HCT116 (cell line): ENCODE measurements around the gene GFOD2. TPM values are rescaled to one million over a fixed set of nuclear protein-coding genes. Genes with fewer than 3 reads are reported as not detected.

Source experiments
- ATAC-seq: fragments of 200-7000 bp; cut with Tn5 transposase; 2 replicates; pipeline ENCODE4 v1.9.1; 2020; ENCODE audit warnings: mild to moderate bottlenecking, moderate library complexity
- BruUV-seq: library from RNA; stranded (reverse); fragments of 400-500 nt; replicated peaks from 2 replicates; lab custom pipeline; 2021; lab: Mats Ljungman, UMichigan
- CTCF ChIA-PET: fragments of 300-600 bp; sonication (Branson Sonifier 250); formaldehyde crosslinking; loops from one replicate; lab custom pipeline; 2021; ENCODE audit warnings: antibody characterized with exemption; lab: Charles Lee
- POLR2A ChIA-PET: fragments of 300-600, 350-600 bp; sonication (Branson Sonifier 250); formaldehyde crosslinking; loops from one replicate; lab custom pipeline; 2021; ENCODE audit warnings: antibody characterized with exemption; lab: Charles Lee
- RAD21 ChIA-PET, 2 experiments: fragments of 300-600 bp; sonication (Branson Sonifier 250); formaldehyde crosslinking; loops; one replicate each; lab custom pipeline; 2023; ENCODE audit warnings: low total read pairs in 2 of 2; ENCODE audit not compliant: uncharacterized antibody in 2 of 2, unreplicated experiment in 2 of 2, low non-redundant PET in 1 of 2; lab: Charles Lee
- DNase-seq: peaks from one replicate; pipeline ENCODE4 v3.0.0-alpha.2; 2010; ENCODE audit warnings: low read depth, low spot score
- H2AFZ ChIP-seq: fragments of 200-600 bp; shearing (Covaris generic), sonication (generic); 2 replicates; pipeline ENCODE4 v1.6.1; 2017; ENCODE audit warnings: low read depth, mixed run types, mixed read lengths, antibody characterized with exemption, low read length; ENCODE audit not compliant: poor library complexity, severe bottlenecking
- H3K27ac ChIP-seq: 2 replicates; pipeline ENCODE4 v1.5.1; 2012; ENCODE audit warnings: low read depth, low read length
- H3K27me3 ChIP-seq: fragments of 200-600 bp; sonication (generic); 2 replicates; pipeline ENCODE4 v1.6.1; 2016; ENCODE audit warnings: mixed run types, low read length, mixed read lengths; ENCODE audit not compliant: insufficient read depth
- H3K36me3 ChIP-seq, 2 experiments: fragments of 200-500 bp in 1 of 2; fragments of 200-600 bp in 1 of 2; sonication (Bioruptor generic) in 1 of 2; sonication (generic) in 1 of 2; 2 replicates each; pipeline versions ENCODE4 v1.5.1 to v1.6.1; 2014 to 2016; ENCODE audit warnings: low read length in 2 of 2, inconsistent platforms in 1 of 2, mixed read lengths in 1 of 2, mixed run types in 1 of 2; ENCODE audit not compliant: insufficient read depth in 2 of 2, control insufficient read depth in 1 of 2
- H3K4me1 ChIP-seq, 2 experiments: fragments of 200-600 bp in 1 of 2; sonication (generic) in 1 of 2; 2 replicates each; pipeline versions ENCODE4 v1.5.1 to v1.6.1; 2012 to 2017; ENCODE audit warnings: low read length in 2 of 2, inconsistent platforms in 1 of 2, mild to moderate bottlenecking in 1 of 2, mixed read lengths in 1 of 2, mixed run types in 1 of 2, moderate library complexity in 1 of 2; ENCODE audit not compliant: insufficient read depth in 2 of 2, control insufficient read depth in 1 of 2
- H3K4me2 ChIP-seq: fragments of 200-600 bp; sonication (generic); 2 replicates; pipeline ENCODE4 v1.6.1; 2017; ENCODE audit warnings: mixed run types, low read length, mixed read lengths
- H3K4me3 ChIP-seq, 2 experiments: fragments of 200-600 bp in 1 of 2; sonication (generic) in 1 of 2; replicated peaks in 1 of 2; 2 replicates each; pipeline ENCODE4 v1.5.1; 2011 to 2016; ENCODE audit warnings: low read length in 2 of 2, control low read depth in 1 of 2, low read depth in 1 of 2, mild to moderate bottlenecking in 1 of 2, mixed read lengths in 1 of 2, mixed run types in 1 of 2
- H3K79me2 ChIP-seq: fragments of 200-600 bp; sonication (generic); 2 replicates; pipeline ENCODE4 v1.6.1; 2017; ENCODE audit warnings: mild to moderate bottlenecking, mixed run types, low read length, moderate library complexity, mixed read lengths; ENCODE audit not compliant: insufficient read depth
- H3K9ac ChIP-seq: fragments of 200-600 bp; sonication (generic); 2 replicates; pipeline ENCODE4 v1.6.1; 2016; ENCODE audit warnings: low read length, mixed read lengths
- H3K9me2 ChIP-seq: fragments of 200-600 bp; sonication (generic), shearing (Covaris generic); 2 replicates; pipeline ENCODE4 v1.6.1; 2017; ENCODE audit warnings: mixed run types, mild to moderate bottlenecking, moderate library complexity; ENCODE audit not compliant: insufficient read depth
- H3K9me3 ChIP-seq, 2 experiments: fragments of 200-500 bp in 1 of 2; fragments of 200-600 bp in 1 of 2; sonication (Bioruptor generic) in 1 of 2; sonication (generic) in 1 of 2; 2 replicates each; pipeline ENCODE4 v1.6.1; 2014 to 2017; ENCODE audit warnings: low read length in 2 of 2, mixed read lengths in 2 of 2, inconsistent platforms in 1 of 2, low read depth in 1 of 2, mild to moderate bottlenecking in 1 of 2, mixed run types in 1 of 2, moderate library complexity in 1 of 2; ENCODE audit not compliant: control insufficient read depth in 1 of 2, insufficient read depth in 1 of 2
- H4K20me1 ChIP-seq: fragments of 200-600 bp; sonication (generic), shearing (Covaris generic); 2 replicates; pipeline ENCODE4 v1.6.1; 2017; ENCODE audit warnings: mixed run types, mild to moderate bottlenecking, moderate library complexity; ENCODE audit not compliant: insufficient read depth
- CBX3 ChIP-seq: IDR thresholded peaks from 2 replicates; pipeline ENCODE4 v1.6.1; 2012; ENCODE audit warnings: low read depth
- EGR1 ChIP-seq: IDR thresholded peaks from 2 replicates; pipeline ENCODE4 v1.6.1; 2012; ENCODE audit warnings: low read depth
- ELF1 ChIP-seq: IDR thresholded peaks from 2 replicates; pipeline ENCODE4 v1.6.1; 2012; ENCODE audit warnings: low read depth, borderline replicate concordance
- EZH2 ChIP-seq: fragments of 200-600 bp; sonication (generic); IDR thresholded peaks from 2 replicates; pipeline ENCODE4 v1.6.1; 2017; ENCODE audit warnings: antibody characterized with exemption, mixed run types
- FOSL1 ChIP-seq: IDR thresholded peaks from 2 replicates; pipeline ENCODE4 v1.6.1; 2012; ENCODE audit warnings: low read depth
- JUND ChIP-seq: IDR thresholded peaks from 2 replicates; pipeline ENCODE4 v1.6.1; 2012
- POLR2A ChIP-seq: IDR thresholded peaks from 2 replicates; pipeline ENCODE4 v1.7.0; 2011; ENCODE audit warnings: borderline replicate concordance; ENCODE audit not compliant: insufficient read depth, insufficient read length; ENCODE audit errors: extremely low read depth
- REST ChIP-seq: IDR thresholded peaks from 2 replicates; pipeline ENCODE4 v1.6.1; 2012; ENCODE audit warnings: low read depth
- SIN3A ChIP-seq: IDR thresholded peaks from 2 replicates; pipeline ENCODE4 v1.6.1; 2012; ENCODE audit warnings: low read depth
- SP1 ChIP-seq: IDR thresholded peaks from 2 replicates; pipeline ENCODE4 v1.6.1; 2012; ENCODE audit warnings: low read depth
- TCF7L2 ChIP-seq: IDR thresholded peaks from 2 replicates; pipeline ENCODE4 v1.7.0; 2011; ENCODE audit warnings: borderline replicate concordance, inconsistent platforms; ENCODE audit not compliant: insufficient read depth, insufficient read length; ENCODE audit errors: extremely low read depth
- intact Hi-C: fragments of 100-400 bp; cut with micrococcal nuclease; formaldehyde crosslinking; loops from 2 replicates; pipeline ENCODE4 v1.10.0; 2022
- total RNA-seq: library from RNA; stranded (reverse); gene quantifications from one replicate; pipeline ENCODE4 v1.2.1, GENCODE V29; 2021; ENCODE audit not compliant: unreplicated experiment
- TF ChIP-seq, protein P1 (sequence below): IDR thresholded peaks from 2 replicates; pipeline ENCODE4 v1.6.1; 2012
- TF ChIP-seq, protein P2 (sequence below): IDR thresholded peaks from 2 replicates; pipeline ENCODE4 v1.6.1; 2012

GFOD2 gene
- total RNA-seq, 1 experiment from 2014 or later, result 17.4 TPM

DNA sequence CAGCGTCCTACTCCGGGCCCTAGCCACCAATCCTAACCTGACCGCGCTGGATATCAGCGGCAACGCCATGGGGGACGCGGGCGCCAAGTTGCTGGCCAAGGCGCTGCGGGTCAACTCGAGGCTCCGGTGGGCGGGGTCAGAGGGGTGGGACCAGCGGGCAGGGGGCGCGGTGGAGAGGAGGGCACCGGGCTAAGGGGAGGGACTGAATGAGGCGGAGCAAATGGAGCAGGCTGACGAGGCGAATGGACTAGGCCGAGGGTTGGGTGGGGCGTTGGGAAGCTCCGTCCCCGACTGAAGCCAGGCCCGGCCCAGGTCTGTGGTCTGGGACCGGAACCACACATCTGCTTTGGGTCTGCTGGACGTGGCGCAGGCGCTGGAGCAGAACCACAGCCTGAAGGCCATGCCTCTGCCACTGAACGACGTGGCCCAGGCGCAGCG lies 69.6 kb downstream of the GFOD2 start:
- Histone ChIP-seq H3K9me2 (no peaks in the 10 kb centered on the region), H3K4me1 (peaks cover 0 to 13% of the 10 kb centered on the region in 2 experiments; a peak in 1 of 4 replicates), H3K4me3 (no peak overlapping the region), H3K4me2 (no peak overlapping the region), H3K79me2 (peaks cover 2% of the 10 kb centered on the region; the same call in 1 of the 2 replicates), H3K36me3 (no peaks in the 10 kb centered on the region), H3K27me3 (no peaks in the 10 kb centered on the region), H3K9me3 (no peaks in the 10 kb centered on the region), H3K27ac (no peak overlapping the region), H3K9ac (no peak overlapping the region), H2AFZ (no peak overlapping the region), H4K20me1 (no peaks in the 10 kb centered on the region)
- ChIA-PET POLR2A (no interaction called here), RAD21 (no interaction called here), CTCF (no interaction called here)
- ATAC-seq (no peak), DNase-seq (no peak)
- no TSS peak for BruUV-seq
- TF ChIP-seq SIN3A, result no peak
- intact Hi-C loops, result no loop called here

DNA sequence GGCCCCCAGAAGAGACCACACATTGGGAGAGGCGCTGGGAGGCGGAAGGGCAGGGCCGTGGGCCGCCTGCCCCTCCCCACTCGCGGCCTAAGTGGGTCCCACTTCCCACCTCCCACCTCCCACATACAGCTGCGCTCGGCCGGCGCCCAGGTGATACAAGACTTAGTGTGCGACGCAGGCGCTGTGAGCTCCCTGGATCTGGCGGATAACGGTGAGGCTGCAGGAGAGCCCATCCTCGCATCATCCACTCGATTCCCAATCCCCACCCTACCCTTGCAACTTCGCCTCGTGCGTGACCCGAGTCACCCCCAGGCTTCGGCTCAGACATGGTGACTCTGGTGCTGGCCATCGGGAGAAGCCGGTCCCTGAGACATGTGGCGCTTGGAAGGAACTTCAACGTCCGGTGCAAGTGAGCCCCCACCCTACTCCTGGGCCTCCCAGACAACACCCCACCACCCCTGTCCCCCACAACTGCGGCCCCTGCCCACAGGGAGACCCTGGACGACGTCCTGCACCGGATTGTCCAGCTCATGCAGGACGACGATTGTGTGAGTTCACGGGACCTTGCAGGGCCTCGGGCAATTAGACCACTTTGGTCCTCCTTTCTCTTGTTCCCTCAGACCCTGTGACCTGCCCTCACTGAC lies 70.2 kb downstream of the GFOD2 start:
- BruUV-seq, result no TSS peak
- ChIA-PET CTCF (no interaction called here), POLR2A (no interaction called here), RAD21 (no interaction called here)
- no peaks in the 10 kb centered on the region for H3K9me2 ChIP-seq
- no peaks in the 10 kb centered on the region for H3K9me3 ChIP-seq
- H3K27ac ChIP-seq, result no peak overlapping the region
- no peaks in the 10 kb centered on the region for H4K20me1 ChIP-seq
- DNase-seq (no peak), ATAC-seq (no peak)
- H2AFZ ChIP-seq, result no peak overlapping the region
- H3K79me2 ChIP-seq, result peaks cover 2% of the 10 kb centered on the region; the same call in 1 of the 2 replicates
- no peak overlapping the region for H3K4me2 ChIP-seq
- H3K36me3 ChIP-seq, result no peaks in the 10 kb centered on the region
- no peak overlapping the region for H3K9ac ChIP-seq
- intact Hi-C loops, result no loop called here
- no peaks in the 10 kb centered on the region for H3K27me3 ChIP-seq
- no peak overlapping the region for H3K4me3 ChIP-seq
- peaks cover 0 to 11% of the 10 kb centered on the region in 2 experiments; a peak in 1 of 4 replicates for H3K4me1 ChIP-seq
- TF ChIP-seq EGR1 (no peak), SP1 (no peak), FOSL1 (no peak), REST (no peak), EZH2 (no peak), CBX3 (no peak), POLR2A (no peak), ELF1 (no peak), TCF7L2 (no peak), JUND (no peak)
- TF ChIP-seq, protein P1, sequence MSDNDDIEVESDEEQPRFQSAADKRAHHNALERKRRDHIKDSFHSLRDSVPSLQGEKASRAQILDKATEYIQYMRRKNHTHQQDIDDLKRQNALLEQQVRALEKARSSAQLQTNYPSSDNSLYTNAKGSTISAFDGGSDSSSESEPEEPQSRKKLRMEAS, result no peak
- TF ChIP-seq, protein P2, sequence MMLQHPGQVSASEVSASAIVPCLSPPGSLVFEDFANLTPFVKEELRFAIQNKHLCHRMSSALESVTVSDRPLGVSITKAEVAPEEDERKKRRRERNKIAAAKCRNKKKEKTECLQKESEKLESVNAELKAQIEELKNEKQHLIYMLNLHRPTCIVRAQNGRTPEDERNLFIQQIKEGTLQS, result no peak
- TF ChIP-seq, all 23 proteins: peak for 0
